AG09309 (cell line): Measurements from ENCODE around the gene IL12RB1.

Experiments used
- DNase-seq: peaks from one replicate; pipeline ENCODE4 v3.0.0-alpha.2; 2010; ENCODE audit warnings: low read depth
- H3K4me3 ChIP-seq: 2 replicates; pipeline ENCODE4 v1.5.1; 2011; ENCODE audit warnings: mild to moderate bottlenecking, low read depth, low read length, moderate library complexity; ENCODE audit not compliant: control insufficient read depth
- CTCF ChIP-seq: IDR thresholded peaks from 2 replicates; pipeline ENCODE4 v1.5.1; 2011; ENCODE audit warnings: mild to moderate bottlenecking, low read depth, low read length, inconsistent platforms; ENCODE audit not compliant: insufficient read depth, control insufficient read depth; ENCODE audit errors: missing control alignments

IL12RB1 gene

GRCh38 chr19:18062028-18062427 is 24.7 kb downstream of the IL12RB1 start:
- TF ChIP-seq CTCF = no peak
- H3K4me3 ChIP-seq = no peak overlapping the region
- no peak for DNase-seq

- no peak for DNase-seq
- H3K4me3 ChIP-seq = no peak overlapping the region
- no peak for TF ChIP-seq CTCF
These were observed 26.3 kb downstream of the IL12RB1 start for GRCh38 chr19:18060472-18060871.

GRCh38 chr19:18059902-18060301 is 26.8 kb downstream of the IL12RB1 start:
- no peak for TF ChIP-seq CTCF
- no peak overlapping the region for H3K4me3 ChIP-seq
- no peak for DNase-seq

GRCh38 chr19:18059297-18059696 is 27.4 kb downstream of the IL12RB1 start:
- H3K4me3 ChIP-seq = no peak overlapping the region
- DNase-seq = no peak
- TF ChIP-seq CTCF = no peak

GRCh38 chr19:18058208-18059009 is 28.3 kb downstream of the IL12RB1 start:
- peak overlapping the region; percentile 17 for H3K4me3 ChIP-seq
- DNase-seq = peak; percentile 17
- TF ChIP-seq CTCF = peak; percentile 95

GRCh38 chr19:18057557-18057956 is 29.2 kb downstream of the IL12RB1 start:
- no peak overlapping the region for H3K4me3 ChIP-seq
- DNase-seq = no peak
- no peak for TF ChIP-seq CTCF

- no peak for TF ChIP-seq CTCF
- no peak overlapping the region for H3K4me3 ChIP-seq
- DNase-seq = no peak
These were observed 30.8 kb downstream of the IL12RB1 start for GRCh38 chr19:18055967-18056366.
